T1000 (cell line): Measurements from ENCODE around the gene SH3TC2.

Experiments
- DNase-seq: peaks from one replicate; lab custom pipeline; 2025; ENCODE audit warnings: mixed read lengths; lab: John Stamatoyannopoulos, UW

SH3TC2 gene

DNA sequence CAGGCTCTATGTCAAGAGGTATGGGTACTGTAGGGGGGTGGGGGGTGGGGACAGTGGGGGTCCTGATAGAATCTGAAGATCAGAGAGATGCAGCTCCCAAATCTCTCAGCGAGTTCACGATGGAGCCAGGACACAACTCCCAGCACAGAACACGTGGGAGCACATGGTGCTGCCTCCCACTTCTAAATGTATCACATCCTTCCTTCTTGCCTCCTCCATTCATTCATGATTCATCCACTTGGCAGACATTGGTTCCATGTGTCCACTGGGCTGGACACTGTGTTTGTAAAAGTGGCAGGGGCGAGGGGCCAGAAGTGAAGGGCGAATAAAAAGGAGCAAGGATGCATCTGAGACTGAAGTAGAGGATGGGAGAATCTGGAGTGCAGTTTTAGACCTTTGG is 33.9 kb downstream of the SH3TC2 start:
- no peak for DNase-seq

- no peak for DNase-seq
Observed at GRCh38 chr5:149028161-149028560, 34.7 kb downstream of the SH3TC2 start.

DNA sequence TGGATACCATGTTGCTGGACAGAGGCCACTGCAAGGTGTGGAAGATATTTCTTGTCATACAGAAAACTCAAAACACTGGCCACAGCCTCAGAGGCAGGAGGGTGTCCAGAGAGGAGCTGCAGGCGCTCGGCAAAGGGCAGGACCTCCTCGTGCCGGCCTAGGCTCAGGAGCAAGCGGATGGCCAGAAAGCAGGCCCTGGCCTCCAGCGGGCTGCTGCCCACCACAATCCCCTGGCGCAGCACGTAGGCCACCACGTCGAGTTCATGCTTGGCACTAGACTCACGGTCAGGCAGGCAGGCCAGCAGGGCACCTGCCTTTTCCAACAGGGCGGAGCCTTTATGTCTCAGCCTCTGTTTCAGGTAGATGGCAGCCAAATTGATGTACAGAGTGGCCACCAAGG is 35.2 kb downstream of the SH3TC2 start:
- no peak for DNase-seq

DNA sequence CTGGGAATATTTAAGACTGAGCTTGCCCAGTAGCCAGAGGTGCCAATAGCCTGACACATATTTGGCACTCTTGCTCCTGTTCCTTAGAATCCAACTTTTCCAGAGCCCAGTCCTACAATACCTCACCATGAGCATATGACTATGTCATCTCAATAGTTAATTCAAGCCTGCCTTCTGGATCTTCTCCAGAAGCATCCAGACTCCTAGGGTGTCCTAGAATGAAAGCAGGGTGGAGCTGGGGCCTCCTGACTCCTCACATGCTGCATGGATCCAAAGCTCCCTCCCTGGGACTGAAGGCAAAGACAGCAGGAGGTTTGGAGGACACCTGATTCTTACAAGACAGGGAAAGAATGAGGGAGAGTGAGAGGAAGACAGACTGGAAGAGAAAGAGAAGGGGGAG is 37.9 kb downstream of the SH3TC2 start:
- DNase-seq = no peak

GRCh38 chr5:149024477-149024876 is 38.4 kb downstream of the SH3TC2 start:
- DNase-seq = no peak

DNA sequence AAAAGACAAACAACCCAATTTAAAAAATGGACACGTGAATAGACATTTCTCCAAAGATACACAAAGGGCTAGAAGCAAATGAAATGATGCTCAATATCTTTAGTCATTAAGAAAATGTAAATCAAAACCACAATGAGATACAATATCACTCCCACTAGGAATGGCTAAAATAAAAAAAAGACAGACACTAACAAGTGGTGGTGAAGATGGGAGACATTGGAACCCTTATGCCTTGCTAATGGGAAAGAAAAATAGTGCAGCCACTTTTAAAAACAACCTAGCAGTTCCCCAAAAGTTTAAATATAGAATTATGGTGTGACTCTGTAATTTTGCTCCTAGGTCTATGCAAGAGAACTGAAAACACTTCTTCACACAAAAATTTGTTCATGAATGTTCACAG is 40.7 kb downstream of the SH3TC2 start:
- no peak for DNase-seq

- no peak for DNase-seq
Observed at GRCh38 chr5:149019679-149020078, 43.2 kb downstream of the SH3TC2 start.

DNA sequence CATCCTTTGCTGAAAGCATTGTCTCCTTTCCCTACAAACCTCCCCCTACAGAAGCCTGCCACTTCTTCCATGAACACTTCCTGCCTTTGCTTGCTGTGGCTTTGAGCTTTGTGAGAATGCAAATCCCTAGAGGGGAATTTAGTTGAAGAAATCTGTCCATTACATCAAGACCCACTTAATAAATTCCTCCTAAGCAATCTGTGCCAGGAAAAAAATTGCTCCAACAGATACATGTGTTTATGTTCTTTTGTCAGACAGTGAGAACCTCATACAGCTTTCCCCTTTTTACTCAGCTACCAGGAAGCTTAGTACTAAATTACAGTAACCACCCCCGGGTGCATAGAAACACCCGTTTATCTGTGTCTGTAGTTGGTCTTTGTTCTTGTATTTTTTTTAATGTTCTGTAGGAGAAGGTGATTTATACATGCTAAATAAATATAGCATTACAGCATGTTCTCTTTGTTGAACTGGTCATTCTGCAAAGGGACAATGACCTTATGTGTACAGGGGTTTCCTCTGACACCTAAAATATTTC is 43.9 kb downstream of the SH3TC2 start:
- DNase-seq = no peak

GRCh38 chr5:149017636-149018035 is 45.2 kb downstream of the SH3TC2 start:
- DNase-seq = no peak

GRCh38 chr5:149015561-149015960 is 47.3 kb downstream of the SH3TC2 start:
- DNase-seq = no peak

DNA sequence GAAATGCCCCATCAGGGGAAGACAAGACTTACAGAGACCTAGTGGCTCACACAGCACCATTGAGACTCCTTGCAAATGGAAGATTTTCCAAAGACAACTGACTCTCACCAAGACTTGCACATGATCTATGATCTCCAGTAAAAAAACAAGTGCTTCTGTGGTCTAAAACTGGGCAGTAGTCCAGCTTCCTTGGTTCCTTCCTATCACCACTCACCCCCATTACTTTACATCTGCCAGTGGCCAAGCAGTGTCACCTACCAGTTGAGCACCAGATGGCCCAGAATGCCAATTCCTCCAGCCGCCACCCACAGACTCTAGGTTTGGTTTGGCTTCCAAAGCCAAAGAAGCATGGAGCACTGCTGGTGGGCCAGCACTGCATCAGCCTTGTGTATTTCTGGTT is 47.7 kb downstream of the SH3TC2 start:
- DNase-seq = no peak

DNA sequence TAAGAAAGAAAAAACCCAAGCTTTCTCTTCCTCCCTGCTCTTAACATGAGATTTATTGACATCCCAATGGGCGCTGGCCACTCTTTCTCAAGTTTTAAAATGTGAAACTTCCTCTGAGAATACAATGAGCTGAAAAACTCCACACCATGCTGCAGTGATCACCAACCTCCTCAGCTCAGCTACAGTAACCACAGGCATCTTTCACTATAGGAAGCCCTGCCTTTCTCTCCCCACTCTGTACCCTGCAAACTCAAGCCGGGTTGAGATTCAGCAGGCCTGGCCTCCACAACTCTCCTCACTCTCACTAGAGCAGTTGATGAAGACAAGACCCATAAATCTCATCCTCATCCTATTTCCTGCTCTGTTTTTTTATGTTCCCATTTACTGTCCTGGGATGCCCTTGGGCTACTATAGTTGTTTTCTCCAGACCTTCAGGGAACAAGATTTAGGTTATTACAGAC is 48.3 kb downstream of the SH3TC2 start:
- DNase-seq = no peak

DNA sequence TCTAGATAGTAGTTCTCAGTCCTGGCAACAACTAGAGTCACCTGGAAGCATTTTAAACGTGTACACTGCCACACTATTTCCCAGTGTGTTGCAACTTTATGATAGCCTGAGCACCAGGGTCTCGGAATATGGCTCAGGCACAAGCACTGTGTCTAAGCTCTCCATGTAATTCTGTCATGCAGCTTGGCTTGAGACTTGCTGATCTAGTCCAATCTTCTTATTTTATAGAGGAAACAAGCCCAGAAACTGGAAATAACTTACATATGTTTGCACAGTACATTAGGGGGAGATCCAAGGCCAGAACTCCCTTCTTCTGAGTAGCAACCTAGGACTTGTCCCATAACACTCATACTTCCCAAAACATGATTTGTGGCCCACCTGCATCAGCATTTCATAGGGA is 49.1 kb downstream of the SH3TC2 start:
- no peak for DNase-seq

DNA sequence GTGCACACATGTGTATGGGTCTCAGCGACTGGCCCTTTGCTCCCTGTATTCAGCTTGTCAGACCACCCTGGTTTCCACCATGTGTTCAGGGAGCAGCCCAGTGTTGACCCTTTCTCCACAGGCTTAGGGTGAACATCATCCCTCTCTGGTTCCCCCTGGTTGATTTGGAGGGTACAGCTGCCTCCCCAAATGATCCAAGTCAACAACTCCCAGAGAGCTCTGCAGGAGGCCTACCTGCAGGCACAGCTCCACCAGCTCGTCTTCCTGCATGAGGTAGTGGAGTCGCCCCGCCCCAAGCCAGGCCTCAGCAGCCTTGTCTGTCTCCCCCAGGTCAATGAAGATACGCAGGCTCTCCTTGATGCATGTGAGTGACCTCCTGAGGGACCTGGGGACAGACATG is 50.5 kb downstream of the SH3TC2 start:
- no peak for DNase-seq

GRCh38 chr5:149011728-149012127 is 51.1 kb downstream of the SH3TC2 start:
- no peak for DNase-seq

DNA sequence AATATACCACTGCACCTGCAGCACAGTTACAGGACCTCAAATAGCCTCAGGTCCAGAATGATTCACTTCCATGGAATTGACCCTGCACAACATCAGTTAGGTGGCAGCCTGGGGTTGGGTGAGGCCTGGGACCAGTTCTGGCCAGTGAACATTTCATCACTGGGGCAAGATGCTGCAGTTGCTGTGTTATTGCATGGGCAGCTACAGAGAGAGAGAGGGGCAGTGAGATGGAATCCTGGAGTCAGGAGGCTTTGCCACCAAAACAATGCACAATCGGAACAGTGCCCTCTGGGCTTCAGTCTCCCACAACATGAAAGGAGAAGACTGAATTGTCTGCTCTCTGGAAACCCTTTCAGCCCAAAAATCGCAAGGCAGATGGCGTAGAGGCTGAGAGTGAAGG is 51.8 kb downstream of the SH3TC2 start:
- peak; percentile 52 for DNase-seq

- DNase-seq = no peak
Observed at GRCh38 chr5:149007174-149007573, 55.7 kb downstream of the SH3TC2 start.

DNA sequence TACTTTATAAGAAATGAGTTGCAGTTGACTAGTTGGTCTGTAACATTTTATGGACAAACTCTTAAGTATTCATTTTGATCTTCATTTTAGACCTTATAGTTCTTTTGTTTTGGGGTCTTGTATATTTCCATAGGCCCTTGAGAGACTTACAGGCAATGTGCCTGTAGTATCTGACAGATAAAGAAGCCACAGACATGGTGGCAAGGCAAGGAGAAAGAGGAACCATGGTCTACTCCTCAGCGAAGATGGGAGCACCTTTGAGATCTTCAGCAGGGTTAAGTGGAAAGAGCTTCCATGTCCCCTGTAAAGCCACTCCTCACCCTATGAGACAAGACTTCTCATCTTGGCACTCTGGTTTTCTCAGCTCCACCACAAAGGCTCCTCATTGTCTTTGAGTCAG is 56.4 kb downstream of the SH3TC2 start:
- DNase-seq = no peak

GRCh38 chr5:149005077-149005892 is 57.6 kb downstream of the SH3TC2 start:
- peak; percentile 36 for DNase-seq

- no peak for DNase-seq
Observed at GRCh38 chr5:149004559-149004958, 58.3 kb downstream of the SH3TC2 start.

GRCh38 chr5:149002761-149003689 is 59.8 kb downstream of the SH3TC2 start:
- DNase-seq = peak; percentile 47

GRCh38 chr5:149002053-149002452 is 60.8 kb downstream of the SH3TC2 start:
- peak; percentile 85 for DNase-seq

DNA sequence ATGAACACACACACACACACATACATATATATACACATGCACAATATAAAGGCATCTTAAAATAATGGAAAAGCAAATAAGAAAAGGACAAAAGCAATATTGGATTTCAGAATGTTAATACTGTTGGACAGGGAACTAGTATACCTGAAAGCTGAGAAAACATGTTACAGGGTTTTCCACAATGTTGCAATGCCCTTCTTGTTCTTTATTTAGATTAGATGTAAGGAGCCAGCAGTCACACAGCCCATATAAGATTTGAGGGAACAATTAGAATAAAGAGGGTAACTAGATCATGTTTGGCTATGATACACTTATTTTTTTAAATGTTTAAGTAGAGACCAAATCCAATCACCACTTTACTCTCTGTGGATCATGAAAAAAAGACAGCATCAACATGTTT is 61.7 kb downstream of the SH3TC2 start:
- DNase-seq = no peak
